Thyroid gland (tissue), 4 donors: ENCODE data around the gene THAP9. TPM values are rescaled to one million over a fixed set of nuclear protein-coding genes. Genes with fewer than 3 reads are reported as not detected.

Source experiments
- DNase-seq, 2 donors: peaks; one replicate each; pipeline ENCODE4 v3.0.0-alpha.2; 2019
- H3K27ac ChIP-seq, 3 donors: fragments of 200-600 bp; sonication (generic); 1 replicate in 2 of 3; 2 replicates in 1 of 3; pipeline ENCODE4 v1.5.1; 2016 to 2019; ENCODE audit warnings: mild to moderate bottlenecking in 1 of 3, moderate library complexity in 1 of 3
- H3K27me3 ChIP-seq: fragments of 200-600 bp; sonication (generic); one replicate; pipeline ENCODE4 v1.5.1; 2019
- H3K36me3 ChIP-seq, 2 donors: fragments of 200-600 bp; sonication (generic); one replicate each; pipeline ENCODE4 v1.5.1; 2016 to 2019
- H3K4me1 ChIP-seq, 2 donors: fragments of 200-600 bp; sonication (generic); one replicate each; pipeline ENCODE4 v1.5.1; 2017 to 2019
- H3K4me3 ChIP-seq, 3 donors: fragments of 200-600 bp; sonication (generic); replicated peaks in 1 of 3; 1 replicate in 2 of 3; 2 replicates in 1 of 3; pipeline ENCODE4 v1.5.1; 2016; ENCODE audit warnings: mild to moderate bottlenecking in 1 of 3
- H3K9me3 ChIP-seq: fragments of 200-600 bp; sonication (generic); one replicate; pipeline ENCODE4 v1.5.1; 2017
- CTCF ChIP-seq, 6 experiments: fragments of 200-600 bp in 3 of 6; fragments of 450-650 bp in 3 of 6; sonication (generic) in 3 of 6; IDR thresholded peaks; one replicate each; pipeline ENCODE4 v1.5.1; 2016 to 2019; ENCODE audit warnings: antibody characterized with exemption in 6 of 6, mild to moderate bottlenecking in 2 of 6, inconsistent platforms in 1 of 6, moderate library complexity in 1 of 6
- POLR2A ChIP-seq, 2 donors: fragments of 450-650 bp; IDR thresholded peaks; one replicate each; pipeline ENCODE4 v1.6.1; 2017; ENCODE audit warnings: antibody characterized with exemption in 2 of 2, mild to moderate bottlenecking in 2 of 2, moderate library complexity in 1 of 2
- WGBS, 2 donors: methylation state at CpG; one replicate each; pipeline ENCODE4 v1.1.5; 2017; 5-methylcytosine and 5-hydroxymethylcytosine counted together
- intact Hi-C: fragments of 100-400 bp; cut with DNase I; formaldehyde crosslinking; loops from one replicate; pipeline ENCODE4 v1.15.1; 2023
- small RNA-seq: library from RNA; depleted of rRNA; stranded (forward); fragments of <200 nt; gene quantifications from one replicate; pipeline ENCODE3, GENCODE V24; 2016
- total RNA-seq, 4 donors: library from RNA; depleted of rRNA; stranded (reverse); fragments of >200 nt; gene quantifications; one replicate each; pipeline ENCODE4 v1.2.3, GENCODE V29; 2016

Gene THAP9
- total RNA-seq, 4 donors from 2014 or later = 8.1 to 13.8 (median 10.7) TPM

GRCh38 chr4:82969414-82969813, 68.9 kb downstream of the THAP9 start:
- intact Hi-C loops = no loop called here
- H3K36me3 ChIP-seq = peaks cover 0 to 2% of the 10 kb centered on the region in 2 donors
- TF ChIP-seq CTCF (IDR thresholded peaks at IDR 0.05) (no peak), POLR2A (IDR thresholded peaks at IDR 0.05) (no peak)

More at GRCh38 chr4:82969414-82969813, 68.9 kb downstream of the THAP9 start:
- H3K4me1 ChIP-seq = no peaks in the 10 kb centered on the region
- DNase-seq = no peak
- 95 to 98% methylated on average over 2 of the region's 2 CpGs for WGBS, 2 donors
- H3K9me3 ChIP-seq = no peaks in the 10 kb centered on the region
- H3K4me3 ChIP-seq = no peak overlapping the region
- no peak overlapping the region for H3K27ac ChIP-seq
- H3K27me3 ChIP-seq = no peaks in the 10 kb centered on the region

Small RNA genes lying within 50 kb of the gene (small RNA-seq; reads per million reads assigned to genes)
- not detected for gene RF00019

Other genes with a start within 250 kb of the THAP9 start
- gene SCD5, start 101.9 kb upstream of the THAP9 start, total RNA-seq = 10 to 100 TPM; 47.0 to 96.4 (median 54.8) TPM
- gene SEC31A, start 9.6 kb upstream of the THAP9 start, total RNA-seq = 100 to 1,000 TPM; 263 to 367 (median 292) TPM
- 10 to 100 TPM; 14.8 to 20.8 (median 18.1) TPM for gene LIN54, start 110.1 kb downstream of the THAP9 start, total RNA-seq
- gene COPS4, start 134.4 kb downstream of the THAP9 start, total RNA-seq = 10 to 100 TPM; 35.3 to 69.9 (median 50.4) TPM
- gene PLAC8, start 214.0 kb downstream of the THAP9 start, total RNA-seq = 1 to 10 TPM in 3 of 4 donors, under 1 TPM in 1; 0.44 to 3.7 (median 2.0) TPM